IMR-90 (cell line): ENCODE data around the gene SAG.

Experiments used
- MXI1 ChIP-seq: IDR thresholded peaks from 2 replicates; pipeline ENCODE4 v1.6.1; 2012; ENCODE audit warnings: low read depth, mild to moderate bottlenecking, low read length, moderate library complexity, borderline replicate concordance
- POLR2A ChIP-seq: IDR thresholded peaks from 2 replicates; pipeline ENCODE4 v1.6.1; 2012; ENCODE audit warnings: mild to moderate bottlenecking, low read depth, low read length

GRCh38 chr2:233381638-233381995, 74.0 kb downstream of the SAG start:
- TF ChIP-seq POLR2A (no peak), MXI1 (no peak)
